ENCODE data around the gene PDK2. TPM values are rescaled to one million over a fixed set of nuclear protein-coding genes. Genes with fewer than 3 reads are reported as not detected.
A peak's percentile ranks its signal among the peaks of the same experiment; 100 is the strongest.

The PDK2 gene
- total RNA-seq, 1 donor from 2014 or later, result 44.9 TPM

DNA sequence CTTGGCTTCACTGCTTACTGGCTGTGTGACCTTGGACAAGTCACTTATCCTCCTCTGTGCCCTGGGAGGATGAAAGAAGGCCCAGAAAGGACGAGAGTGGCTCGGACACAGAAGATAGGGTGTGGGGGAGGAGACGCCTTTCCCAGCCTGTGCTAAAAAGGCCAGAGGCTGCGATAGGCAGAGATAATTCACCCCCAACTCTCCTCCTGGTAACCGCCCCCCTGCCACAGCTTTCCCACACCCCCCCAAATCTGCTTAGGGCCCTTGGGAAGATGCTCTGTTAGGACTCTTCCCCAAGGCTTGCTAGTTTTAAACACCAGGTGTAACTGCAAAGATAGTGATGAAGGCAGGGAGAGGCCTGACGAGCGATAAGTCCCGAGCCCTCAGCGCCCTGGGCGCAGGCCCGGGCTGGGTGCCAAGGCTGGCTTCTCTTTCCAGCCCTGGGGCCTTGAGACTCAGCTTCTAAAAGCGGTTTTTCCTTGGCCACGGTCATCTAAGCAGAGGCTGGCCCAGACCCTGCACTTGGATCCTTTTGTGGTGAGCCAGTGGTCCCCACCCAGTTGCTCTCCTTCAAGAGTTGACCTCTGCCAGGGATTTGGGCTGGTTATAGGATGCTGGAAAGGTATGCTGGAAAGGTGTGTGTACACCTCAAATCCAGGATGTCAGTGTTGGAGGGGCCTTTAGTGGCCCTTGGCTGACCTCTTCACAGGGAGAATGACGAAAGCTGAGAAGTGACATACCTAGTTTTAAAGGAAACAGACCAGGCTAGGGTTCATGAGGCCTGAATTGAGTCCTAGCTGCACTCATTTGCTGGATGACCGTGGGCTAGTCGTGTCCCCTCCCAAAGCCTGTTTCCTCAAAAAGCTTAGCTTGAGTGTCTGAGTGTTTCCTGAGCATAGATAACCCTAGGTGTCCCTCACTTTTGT, 58.8 kb downstream of the PDK2 start:
- TF ChIP-seq, protein P1, sequence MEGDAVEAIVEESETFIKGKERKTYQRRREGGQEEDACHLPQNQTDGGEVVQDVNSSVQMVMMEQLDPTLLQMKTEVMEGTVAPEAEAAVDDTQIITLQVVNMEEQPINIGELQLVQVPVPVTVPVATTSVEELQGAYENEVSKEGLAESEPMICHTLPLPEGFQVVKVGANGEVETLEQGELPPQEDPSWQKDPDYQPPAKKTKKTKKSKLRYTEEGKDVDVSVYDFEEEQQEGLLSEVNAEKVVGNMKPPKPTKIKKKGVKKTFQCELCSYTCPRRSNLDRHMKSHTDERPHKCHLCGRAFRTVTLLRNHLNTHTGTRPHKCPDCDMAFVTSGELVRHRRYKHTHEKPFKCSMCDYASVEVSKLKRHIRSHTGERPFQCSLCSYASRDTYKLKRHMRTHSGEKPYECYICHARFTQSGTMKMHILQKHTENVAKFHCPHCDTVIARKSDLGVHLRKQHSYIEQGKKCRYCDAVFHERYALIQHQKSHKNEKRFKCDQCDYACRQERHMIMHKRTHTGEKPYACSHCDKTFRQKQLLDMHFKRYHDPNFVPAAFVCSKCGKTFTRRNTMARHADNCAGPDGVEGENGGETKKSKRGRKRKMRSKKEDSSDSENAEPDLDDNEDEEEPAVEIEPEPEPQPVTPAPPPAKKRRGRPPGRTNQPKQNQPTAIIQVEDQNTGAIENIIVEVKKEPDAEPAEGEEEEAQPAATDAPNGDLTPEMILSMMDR (conservative IDR thresholded peaks at IDR 0.05), result no peak
- H3K4me1 Mint-ChIP-seq (ENCODE audit: unreplicated experiment), result peaks cover 10% of the 10 kb centered on the region
- no peaks in the 10 kb centered on the region for H3K27me3 Mint-ChIP-seq
- H3K9me3 Mint-ChIP-seq, result no peaks in the 10 kb centered on the region
- no peak for DNase-seq (ENCODE audit: extremely low spot score, unreplicated experiment)
- no peaks in the 10 kb centered on the region for H3K36me3 Mint-ChIP-seq
- no peak overlapping the region for H3K4me3 Mint-ChIP-seq
- no peak overlapping the region for H3K27ac Mint-ChIP-seq

DNA sequence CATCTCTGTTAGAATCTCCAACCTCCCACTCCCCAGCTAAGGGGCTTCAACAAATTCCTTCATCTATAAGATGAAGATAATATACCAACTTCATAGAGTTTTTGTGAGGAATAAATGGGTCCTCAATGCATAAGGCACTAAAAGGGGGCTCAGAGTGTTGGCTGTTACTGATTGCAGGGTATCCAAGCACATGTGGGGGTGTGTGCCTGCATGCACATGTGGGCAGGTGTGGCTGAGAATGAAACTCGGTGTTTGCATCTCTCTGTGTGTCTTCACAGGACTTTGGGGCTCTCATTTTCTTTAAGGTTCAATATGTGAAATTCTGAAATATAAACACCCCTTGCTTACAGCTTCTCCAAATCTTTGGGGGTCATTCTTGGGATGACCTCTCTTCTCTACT, 59.5 kb downstream of the PDK2 start:
- H3K4me1 Mint-ChIP-seq (ENCODE audit: unreplicated experiment), result peaks cover 10% of the 10 kb centered on the region
- DNase-seq (ENCODE audit: extremely low spot score, unreplicated experiment), result no peak

DNA sequence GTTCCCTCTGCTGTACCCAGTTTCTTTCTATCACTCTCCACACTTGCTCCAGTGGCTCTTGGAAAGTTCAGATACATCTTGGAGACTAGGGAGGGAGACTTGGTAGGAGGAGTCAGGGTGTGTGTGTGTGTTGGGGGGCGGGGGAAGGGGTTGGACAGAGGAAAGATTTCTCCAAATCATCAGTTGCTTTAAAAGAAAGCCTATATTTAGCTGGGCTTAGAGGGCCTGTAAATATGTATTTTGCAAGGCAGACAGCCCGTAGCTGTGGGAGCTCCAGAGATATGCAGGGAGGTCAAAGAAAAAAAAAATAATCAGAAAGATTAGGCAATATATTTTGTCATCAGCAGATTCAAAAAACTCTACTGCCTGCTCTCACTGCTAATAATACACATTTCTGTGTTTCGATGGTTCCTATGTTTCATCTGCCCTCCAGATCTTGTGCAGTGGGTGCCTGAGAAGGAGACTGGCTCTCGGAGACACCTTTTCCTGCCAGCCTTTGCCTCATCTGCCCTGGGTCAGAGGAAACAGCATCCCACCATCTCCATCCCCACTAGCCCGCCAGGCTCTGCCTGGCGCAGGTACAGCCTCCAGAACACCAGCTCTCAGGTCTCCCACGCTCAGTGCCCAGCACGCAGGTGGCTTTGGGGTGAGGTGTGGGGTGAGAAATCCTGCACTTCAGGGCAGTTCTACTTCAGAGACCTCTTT, 60.1 kb downstream of the PDK2 start:
- TF ChIP-seq, protein P1 (conservative IDR thresholded peaks at IDR 0.05), result no peak
- Mint-ChIP-seq H3K27ac (no peak overlapping the region), H3K4me3 (no peak overlapping the region), H3K36me3 (no peaks in the 10 kb centered on the region), H3K27me3 (no peaks in the 10 kb centered on the region), H3K4me1 (ENCODE audit: unreplicated experiment) (peaks cover 10% of the 10 kb centered on the region), H3K9me3 (no peaks in the 10 kb centered on the region)
- no peak for DNase-seq (ENCODE audit: extremely low spot score, unreplicated experiment)

More for the DNA sequence above, 59.5 kb downstream of the PDK2 start:
- Mint-ChIP-seq H3K27ac (no peak overlapping the region), H3K36me3 (no peaks in the 10 kb centered on the region), H3K4me3 (no peak overlapping the region), H3K9me3 (no peaks in the 10 kb centered on the region), H3K27me3 (no peaks in the 10 kb centered on the region)
- TF ChIP-seq, protein P1 (conservative IDR thresholded peaks at IDR 0.05), result no peak

DNA sequence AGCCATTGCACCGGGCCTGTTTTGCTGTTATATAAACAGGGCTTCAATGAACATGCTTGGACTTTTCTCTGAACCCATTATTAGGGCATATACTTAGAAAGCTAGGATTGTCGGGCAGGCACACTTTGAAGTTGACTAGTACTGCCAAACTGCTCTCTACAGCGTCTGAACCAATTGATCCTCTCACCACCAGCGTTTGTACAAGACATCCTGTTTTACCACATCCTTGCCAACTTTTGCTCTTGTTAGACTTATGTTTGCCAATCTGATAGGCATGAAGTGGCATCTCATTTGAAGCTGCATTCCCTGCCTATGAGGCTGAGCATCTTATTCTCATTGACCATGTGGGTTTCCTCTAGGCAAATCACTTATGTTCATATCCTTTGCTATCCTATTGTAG, 62.7 kb downstream of the PDK2 start:
- no peak for DNase-seq (ENCODE audit: extremely low spot score, unreplicated experiment)
- Mint-ChIP-seq H3K4me3 (no peak overlapping the region), H3K27ac (no peak overlapping the region), H3K36me3 (no peaks in the 10 kb centered on the region), H3K9me3 (no peaks in the 10 kb centered on the region), H3K27me3 (peaks cover 10% of the 10 kb centered on the region), H3K4me1 (ENCODE audit: unreplicated experiment) (peaks cover 16% of the 10 kb centered on the region)
- TF ChIP-seq, protein P1 (conservative IDR thresholded peaks at IDR 0.05), result no peak

DNA sequence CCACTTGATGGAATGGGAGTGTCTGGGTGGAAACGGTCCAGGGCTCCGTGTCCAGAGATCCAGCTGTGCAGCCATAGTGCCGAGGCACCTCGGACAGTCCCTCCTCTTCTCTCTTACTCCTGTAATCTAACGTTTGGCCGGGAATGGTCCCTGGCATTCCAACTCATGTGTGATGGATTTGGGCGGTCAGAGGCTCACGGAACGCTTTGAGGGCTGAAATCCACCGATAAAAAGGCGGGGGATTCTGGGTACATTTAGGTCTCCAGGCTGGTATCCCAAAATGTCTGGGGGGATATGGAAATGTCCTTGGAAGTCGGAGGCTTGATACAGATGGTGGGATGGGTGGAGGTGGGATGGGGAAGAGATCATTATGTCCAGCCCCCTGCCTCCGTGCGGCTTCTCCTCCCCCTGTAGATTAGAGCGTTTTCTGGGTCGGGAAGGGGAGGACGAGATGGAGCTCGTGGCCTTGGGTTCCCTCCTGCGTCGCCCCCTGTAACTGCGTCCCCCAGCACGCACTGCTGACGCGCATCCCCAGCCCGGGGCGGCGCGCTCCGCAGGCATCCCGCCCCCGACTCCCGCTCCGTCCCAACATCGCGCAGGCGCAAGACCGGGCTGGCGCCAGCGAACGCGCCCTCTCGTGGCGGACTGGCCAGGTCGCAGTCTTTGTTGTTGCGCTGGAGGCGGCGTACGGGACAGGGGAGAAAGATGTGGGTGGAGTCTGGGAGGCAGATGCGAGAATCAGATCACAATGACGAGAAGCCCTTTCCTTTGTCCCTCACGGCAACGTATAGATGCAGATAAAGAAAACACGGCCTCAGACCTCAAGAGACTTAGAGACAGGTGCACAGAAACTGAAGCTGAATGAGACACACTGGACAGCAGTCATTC, 66.1 kb downstream of the PDK2 start:
- TF ChIP-seq, protein P1 (conservative IDR thresholded peaks at IDR 0.05), result peak; percentile 97
- Mint-ChIP-seq H3K4me3 (peak overlapping the region; percentile 93), H3K9me3 (no peaks in the 10 kb centered on the region)

More for the DNA sequence above, 66.1 kb downstream of the PDK2 start:
- Mint-ChIP-seq H3K27me3 (peaks cover 10% of the 10 kb centered on the region), H3K36me3 (no peaks in the 10 kb centered on the region), H3K27ac (peak overlapping the region; percentile 76), H3K4me1 (ENCODE audit: unreplicated experiment) (peaks cover 11% of the 10 kb centered on the region)
- peak; percentile 98 for DNase-seq (ENCODE audit: extremely low spot score, unreplicated experiment)

Data from type B pancreatic cell (in vitro differentiated cells).